Breast epithelium (tissue), 3 donors: ENCODE results near the gene DIRAS1.

Experiments
- CTCF ChIP-seq, 3 donors: fragments of 450-650 bp; IDR thresholded peaks; one replicate each; pipeline ENCODE4 v1.5.1; 2016 to 2017; ENCODE audit warnings: antibody characterized with exemption in 3 of 3, mild to moderate bottlenecking in 3 of 3, moderate library complexity in 3 of 3
- POLR2A ChIP-seq: fragments of 450-650 bp; IDR thresholded peaks from one replicate; pipeline ENCODE4 v1.6.1; 2016; ENCODE audit warnings: antibody characterized with exemption, mild to moderate bottlenecking, moderate library complexity
- POLR2AphosphoS5 ChIP-seq, 3 donors: sonication (generic); formaldehyde crosslinking; IDR thresholded peaks; one replicate each; pipeline ENCODE4 v1.6.1; 2017; ENCODE audit warnings: antibody characterized with exemption in 3 of 3

GRCh38 chr19:2762783-2763496 lies 41.8 kb upstream of the DIRAS1 start:
- no peak for TF ChIP-seq CTCF (IDR thresholded peaks at IDR 0.05)
- no peak for TF ChIP-seq POLR2A
- no peak for TF ChIP-seq POLR2AphosphoS5 (IDR thresholded peaks at IDR 0.05)
